ENCODE results near the gene APLF.
"Not testable (repeated sequence)": the region's sequence is repeated elsewhere in the genome, so short reads cannot be mapped to it uniquely, and the experiment has no call there.

APLF gene

DNA sequence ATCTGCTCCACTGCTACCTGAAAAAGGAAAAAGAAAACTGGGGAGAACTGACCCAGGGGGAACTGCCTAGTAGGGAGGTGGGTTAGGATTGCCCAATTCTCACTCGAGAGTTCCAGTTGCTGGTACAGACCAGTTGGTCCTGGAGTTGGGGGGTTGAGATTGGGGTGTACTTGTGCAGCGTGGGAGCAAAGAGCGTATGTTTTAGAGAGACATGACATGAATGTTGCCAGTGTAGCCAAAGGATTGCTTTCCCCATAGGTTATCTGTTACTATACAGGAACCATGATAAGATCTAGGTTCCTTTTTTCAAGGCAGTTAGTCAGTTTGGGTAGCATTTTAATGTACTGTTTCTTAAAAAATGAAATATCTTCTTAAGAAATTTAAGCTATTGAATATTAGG lies 68.6 kb downstream of the APLF start:
- ChIA-PET POLR2A (no interaction called here), CTCF (interaction anchor here (1.0 to 1.3 kb wide), 3 partner anchors 10 to 24 kb away, joined by 3 read pairs; no protein-coding TSS in a partner anchor)
- TF ChIP-seq, protein P1, sequence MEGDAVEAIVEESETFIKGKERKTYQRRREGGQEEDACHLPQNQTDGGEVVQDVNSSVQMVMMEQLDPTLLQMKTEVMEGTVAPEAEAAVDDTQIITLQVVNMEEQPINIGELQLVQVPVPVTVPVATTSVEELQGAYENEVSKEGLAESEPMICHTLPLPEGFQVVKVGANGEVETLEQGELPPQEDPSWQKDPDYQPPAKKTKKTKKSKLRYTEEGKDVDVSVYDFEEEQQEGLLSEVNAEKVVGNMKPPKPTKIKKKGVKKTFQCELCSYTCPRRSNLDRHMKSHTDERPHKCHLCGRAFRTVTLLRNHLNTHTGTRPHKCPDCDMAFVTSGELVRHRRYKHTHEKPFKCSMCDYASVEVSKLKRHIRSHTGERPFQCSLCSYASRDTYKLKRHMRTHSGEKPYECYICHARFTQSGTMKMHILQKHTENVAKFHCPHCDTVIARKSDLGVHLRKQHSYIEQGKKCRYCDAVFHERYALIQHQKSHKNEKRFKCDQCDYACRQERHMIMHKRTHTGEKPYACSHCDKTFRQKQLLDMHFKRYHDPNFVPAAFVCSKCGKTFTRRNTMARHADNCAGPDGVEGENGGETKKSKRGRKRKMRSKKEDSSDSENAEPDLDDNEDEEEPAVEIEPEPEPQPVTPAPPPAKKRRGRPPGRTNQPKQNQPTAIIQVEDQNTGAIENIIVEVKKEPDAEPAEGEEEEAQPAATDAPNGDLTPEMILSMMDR (IDR thresholded peaks at IDR 0.05; ENCODE audit: control extremely low read depth, extremely low read depth, low read depth, missing control alignments): no peak
- DNase-seq (ENCODE audit: extremely low spot score): no peak

DNA sequence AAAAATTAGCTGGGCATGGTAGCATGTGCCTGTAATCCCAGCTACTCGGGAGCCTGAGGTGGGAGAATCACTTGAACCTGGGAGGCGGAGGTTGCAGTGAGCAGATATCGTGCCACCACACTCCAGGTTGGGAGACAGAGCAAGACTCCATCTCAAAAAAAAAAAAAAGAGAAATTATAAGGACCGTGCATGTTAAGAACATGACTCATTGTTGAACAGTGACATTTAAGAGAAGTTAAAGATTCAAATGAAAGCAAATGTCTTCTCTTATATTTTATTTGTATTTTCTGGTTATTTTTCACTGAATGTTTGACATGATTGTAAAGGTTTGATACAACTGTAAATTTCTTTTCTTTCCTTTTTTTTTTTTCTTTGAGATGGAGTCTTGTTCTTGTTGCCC lies 69.6 kb downstream of the APLF start:
- ChIA-PET CTCF (interaction anchor here (0.9 to 1.0 kb wide), 2 partner anchors 9 to 74 kb away, joined by 3 to 4 read pairs; no protein-coding TSS in a partner anchor), POLR2A (no interaction called here)
- TF ChIP-seq, protein P1 (IDR thresholded peaks at IDR 0.05; ENCODE audit: control extremely low read depth, extremely low read depth, low read depth, missing control alignments): no peak
- no peak for DNase-seq (ENCODE audit: extremely low spot score)

DNA sequence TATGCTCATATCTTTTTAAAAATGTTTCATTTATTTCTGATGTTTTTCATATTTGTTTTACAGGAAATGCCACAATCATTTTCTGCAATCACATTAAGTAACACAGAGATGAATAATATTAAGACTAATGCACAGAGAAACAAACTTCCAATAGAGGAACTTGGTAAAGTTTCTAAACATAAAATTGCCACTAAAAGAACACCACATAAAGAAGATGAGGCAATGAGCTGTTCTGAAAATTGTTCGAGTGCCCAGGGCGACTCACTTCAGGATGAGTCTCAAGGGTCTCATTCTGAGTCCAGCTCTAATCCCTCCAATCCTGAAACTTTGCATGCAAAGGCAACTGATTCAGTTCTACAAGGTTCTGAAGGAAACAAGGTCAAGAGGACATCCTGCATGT lies 70.4 kb downstream of the APLF start:
- DNase-seq (ENCODE audit: extremely low spot score): no peak
- ChIA-PET POLR2A (no interaction called here), CTCF (interaction anchor here (1.1 kb wide), 1 partner anchor 58 kb away, joined by 3 read pairs; no protein-coding TSS in a partner anchor)
- TF ChIP-seq, protein P1 (IDR thresholded peaks at IDR 0.05; ENCODE audit: control extremely low read depth, extremely low read depth, low read depth, missing control alignments): no peak

DNA sequence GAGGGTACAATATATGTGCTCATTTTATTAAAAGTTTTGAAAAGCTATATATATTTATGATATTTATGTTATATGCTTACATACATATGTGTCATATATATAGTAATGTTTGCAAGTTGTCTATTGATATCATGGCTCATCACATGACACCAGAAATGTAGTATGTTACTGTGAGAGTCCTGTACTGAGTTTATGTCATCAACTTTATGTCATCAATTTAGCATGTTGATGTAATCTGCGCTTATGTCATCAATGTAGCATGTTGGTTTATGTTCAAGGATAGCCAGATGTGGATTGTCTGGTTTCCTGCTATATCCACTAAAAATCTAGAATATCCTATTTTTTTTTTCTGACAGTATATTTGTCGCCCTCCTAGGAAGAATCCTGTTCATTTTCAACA lies 77.4 kb downstream of the APLF start:
- ChIA-PET CTCF (interaction anchor here (1.1 to 1.6 kb wide), 3 partner anchors 8 to 381 kb away, joined by 3 to 4 read pairs (median 3); no protein-coding TSS in a partner anchor), POLR2A (no interaction called here)
- TF ChIP-seq, protein P1 (IDR thresholded peaks at IDR 0.05; ENCODE audit: control extremely low read depth, extremely low read depth, low read depth, missing control alignments): no peak

GRCh38 chr2:68548396-68548795 lies 81.0 kb downstream of the APLF start:
- CTCF ChIA-PET: interaction anchor here (0.8 to 1.5 kb wide), 4 partner anchors 12 to 86 kb away, joined by 3 to 4 read pairs (median 3); no protein-coding TSS in a partner anchor
- DNase-seq (ENCODE audit: extremely low spot score): no peak
- POLR2A ChIA-PET: no interaction called here
- TF ChIP-seq, protein P1 (IDR thresholded peaks at IDR 0.05; ENCODE audit: control extremely low read depth, extremely low read depth, low read depth, missing control alignments): no peak

More for the DNA sequence above, 77.4 kb downstream of the APLF start:
- no peak for DNase-seq (ENCODE audit: extremely low spot score)

GRCh38 chr2:68553098-68553497 lies 85.7 kb downstream of the APLF start:
- POLR2A ChIA-PET: no interaction called here
- CTCF ChIA-PET: interaction anchor here (0.7 to 1.0 kb wide), 2 partner anchors 42 to 86 kb away, joined by 3 read pairs; partner anchors contain the start of genes APLF and FBXO48
- TF ChIP-seq, protein P1 (IDR thresholded peaks at IDR 0.05; ENCODE audit: control extremely low read depth, extremely low read depth, low read depth, missing control alignments): no peak
- no peak for DNase-seq (ENCODE audit: extremely low spot score)

DNA sequence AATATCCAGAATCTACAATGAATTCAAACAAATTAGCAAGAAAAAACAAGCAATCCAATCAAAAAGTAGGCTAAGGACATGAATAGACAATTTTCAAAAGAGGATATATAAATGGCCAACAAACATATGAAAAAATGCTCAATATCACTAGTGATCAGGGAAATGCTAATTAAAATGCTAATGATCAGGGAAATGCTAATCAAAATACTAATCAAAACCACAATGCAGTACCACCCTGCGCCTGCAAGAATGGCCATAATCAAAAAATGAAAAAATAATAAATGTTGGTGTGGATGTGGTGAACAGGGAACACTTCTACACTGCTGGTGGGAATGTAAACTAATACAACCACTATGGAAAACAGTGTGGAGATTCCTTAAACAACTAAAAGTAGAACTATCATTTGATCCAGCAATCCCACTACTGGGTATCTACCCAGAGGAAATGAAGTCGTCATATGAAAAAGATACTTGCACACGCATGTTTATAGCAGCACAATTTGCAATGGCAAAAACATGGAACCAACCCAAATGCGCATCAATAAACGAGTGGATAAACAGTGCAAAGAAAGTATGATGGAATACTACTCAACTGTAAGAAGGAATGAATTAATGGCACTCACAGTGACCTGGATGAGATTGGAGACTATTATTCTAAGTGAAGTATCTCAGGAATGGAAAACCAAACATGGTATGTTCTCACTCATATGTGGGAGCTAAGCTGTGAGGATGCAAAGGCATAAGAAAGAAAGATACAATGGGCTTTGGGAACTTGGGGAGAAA lies 88.2 kb downstream of the APLF start:
- POLR2A ChIA-PET; CTCF ChIA-PET; DNase-seq (ENCODE audit: extremely low spot score): not testable (repeated sequence)
